Measurements from ENCODE around the gene ERBB4. TPM values are rescaled to one million over a fixed set of nuclear protein-coding genes. Genes with fewer than 3 reads are reported as not detected.

ERBB4 gene
- total and polyA plus RNA-seq, 2 of the 8 experiments (the other 6 are each of a cell fraction or from before 2014, with no cell fraction given), result 0.34 to 1.3 TPM

DNA sequence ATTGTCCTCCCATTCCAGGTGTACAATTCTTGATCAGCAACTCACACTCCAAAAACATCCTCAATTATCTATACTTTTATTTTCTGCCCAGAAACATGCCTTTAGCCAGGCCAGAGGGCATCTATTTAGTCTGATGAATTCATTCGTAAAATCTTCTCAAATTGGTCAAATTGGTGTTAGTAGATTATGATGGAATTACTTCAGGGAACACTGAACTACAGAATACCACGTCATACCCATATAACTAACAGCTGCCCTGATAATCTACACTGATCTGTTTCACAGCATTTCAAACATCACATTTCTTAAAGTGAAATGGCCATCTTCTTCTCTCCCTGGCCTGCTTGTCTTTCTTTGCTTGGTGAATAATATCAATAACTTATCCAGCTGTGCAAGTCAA is 1140.8 kb downstream of the ERBB4 start:
- no peak overlapping the region for H2BK15ac ChIP-seq (ENCODE audit: low read length)
- ChIA-PET CTCF (ENCODE audit: partially characterized antibody) (no interaction called here), POLR2A (ENCODE audit: partially characterized antibody) (no interaction called here)
- no peaks in the 10 kb centered on the region for H3K36me3 ChIP-seq (ENCODE audit: control insufficient read depth in 2 of 4, insufficient read depth in 4 of 4, low read length in 3 of 4)
- H2BK120ac ChIP-seq (replicated peaks; ENCODE audit: low read depth, low read length), result no peak overlapping the region
- FAIRE-seq (no peak), DNase-seq (ENCODE audit: low read depth in 1 of 2, low spot score in 2 of 2) (no peak)
- H3K56ac ChIP-seq (replicated peaks; ENCODE audit: insufficient read length, low read depth, low read length), result no peak overlapping the region
- no peak overlapping the region for H3K4me2 ChIP-seq (ENCODE audit: insufficient read depth in 1 of 2, low read depth in 2 of 2, low read length in 2 of 2)
- H4K20me1 ChIP-seq (replicated peaks in 1 of 2; ENCODE audit: control insufficient read depth in 1 of 2, insufficient read depth in 2 of 2, low read length in 2 of 2), result no peaks in the 10 kb centered on the region
- no peak overlapping the region for H3K4me3 ChIP-seq (ENCODE audit: extremely low read depth in 1 of 4, insufficient read depth in 2 of 4, low read depth in 3 of 4, low read length in 4 of 4)
- no peak overlapping the region for H3K27ac ChIP-seq (ENCODE audit: low read depth, low read length)
- H4K5ac ChIP-seq (ENCODE audit: insufficient read length, low read depth, low read length), result no peak overlapping the region
- H2BK5ac ChIP-seq (ENCODE audit: low read depth, low read length), result no peak overlapping the region
- H3K23ac ChIP-seq (ENCODE audit: insufficient read length), result no peak overlapping the region
- no peak overlapping the region for H2BK12ac ChIP-seq (ENCODE audit: low read depth, low read length)
- no peak overlapping the region for H2AFZ ChIP-seq (ENCODE audit: low read length)
- no peaks in the 10 kb centered on the region for H3K79me2 ChIP-seq (ENCODE audit: control insufficient read depth in 1 of 2, insufficient read depth in 2 of 2, low read length in 2 of 2)
- H3K18ac ChIP-seq (ENCODE audit: extremely low read depth, low read length), result no peak overlapping the region
- no peak overlapping the region for H4K8ac ChIP-seq (ENCODE audit: extremely low read depth, insufficient read depth, low read length)
- no peaks in the 10 kb centered on the region; the same call in 1 of the 2 replicates for H3K23me2 ChIP-seq (ENCODE audit: low read depth, low read length)
- H3K79me1 ChIP-seq (ENCODE audit: low read depth, low read length), result no peaks in the 10 kb centered on the region
- H3K9me3 ChIP-seq (ENCODE audit: insufficient read depth in 2 of 2, low read depth in 1 of 2, low read length in 1 of 2), result no peaks in the 10 kb centered on the region
- H4K91ac ChIP-seq (replicated peaks; ENCODE audit: insufficient read length, low read length), result no peak overlapping the region
- no peak overlapping the region for H3K4ac ChIP-seq (replicated peaks; ENCODE audit: insufficient read length, low read depth, low read length)
- no peak overlapping the region for H2BK20ac ChIP-seq (ENCODE audit: low read length)
- no peak overlapping the region for H2AK5ac ChIP-seq (ENCODE audit: low read depth, low read length)
- WGBS, 2 experiments (ENCODE audit: extremely low coverage in 1 of 2, insufficient coverage in 1 of 2, insufficient read length in 1 of 2, insufficient replicate concordance in 2 of 2, low coverage in 1 of 2, low lambda C conversion rate in 2 of 2, missing lambda C conversion rate in 1 of 2), result 89% methylated on average over 2 of the region's 2 CpGs; no CpG with 5 or more reads in 1 of the 2 experiments
- no peak overlapping the region for H3K14ac ChIP-seq (ENCODE audit: insufficient read length)
- peaks cover 0 to 2% (median 0%) of the 10 kb centered on the region in 4 experiments; a peak in 1 of 7 replicates for H3K4me1 ChIP-seq (replicated peaks in 1 of 4; ENCODE audit: control insufficient read depth in 3 of 4, insufficient read depth in 4 of 4, low read length in 3 of 4)
- H3K9ac ChIP-seq (replicated peaks in 1 of 4; ENCODE audit: extremely low read depth in 1 of 4, low read depth in 3 of 4, low read length in 3 of 4), result no peak overlapping the region
- no peaks in the 10 kb centered on the region for H3K27me3 ChIP-seq (replicated peaks in 1 of 4; ENCODE audit: control insufficient read depth in 3 of 4, extremely low read depth in 1 of 4, insufficient read depth in 3 of 4, low read length in 3 of 4)
